Stimulated activated CD4-positive, alpha-beta T cell treated with anti-CD3 and anti-CD28 coated beads, Interleukin-4, amount 100 ng/mL, for 1 hour (primary cell): ENCODE results near the gene RAMP1.

Source experiments
- DNase-seq: peaks from one replicate; pipeline ENCODE4 v3.0.0-alpha.2; 2020

The RAMP1 gene

DNA sequence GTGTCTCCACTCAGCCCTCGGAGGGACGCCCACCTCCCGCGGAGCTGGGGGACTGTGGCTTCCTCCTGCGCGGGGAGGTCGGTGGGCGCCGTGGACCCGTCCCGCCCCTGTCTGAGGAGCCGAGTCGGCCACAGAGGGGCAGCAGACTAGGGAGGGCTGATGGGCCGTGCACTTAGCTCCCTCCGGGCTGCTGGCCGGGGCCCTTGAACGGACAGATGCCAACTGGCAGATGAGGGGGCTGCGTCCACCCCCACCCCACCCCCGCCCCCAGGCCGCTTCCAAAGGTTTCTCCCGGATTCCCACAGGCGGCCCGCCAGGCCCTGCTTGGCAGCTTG, 96.9 kb downstream of the RAMP1 start:
- DNase-seq, result no peak

DNA sequence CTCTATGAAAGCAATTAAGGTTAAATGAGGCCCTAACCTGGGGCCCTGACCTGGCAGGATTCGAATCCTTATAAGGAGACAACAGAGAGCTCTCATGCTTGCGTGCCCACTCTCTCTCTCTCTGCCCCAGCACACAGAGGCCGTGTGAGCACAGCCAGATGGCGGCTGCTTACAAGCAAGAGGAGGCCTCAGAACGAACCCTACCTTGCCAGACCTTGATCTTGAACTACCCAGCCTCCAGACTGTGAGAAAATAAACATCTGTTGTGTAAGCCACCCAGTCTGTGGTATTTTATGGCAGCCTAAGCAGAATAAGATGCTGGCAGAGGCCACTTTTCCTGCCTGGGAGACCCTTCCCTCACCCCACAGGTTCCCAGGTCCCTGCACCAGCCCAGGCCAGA, 102.2 kb downstream of the RAMP1 start:
- no peak for DNase-seq
